Measurements from ENCODE around the gene CCNE1. TPM values are rescaled to one million over a fixed set of nuclear protein-coding genes. Genes with fewer than 3 reads are reported as not detected.

The CCNE1 gene
- total and polyA plus RNA-seq, 2 experiments from 2014 or later, result 26.1 to 38.3 TPM

- TF ChIP-seq REST (IDR thresholded peaks at IDR 0.05; ENCODE audit: unreplicated experiment), result no peak
Observed at GRCh38 chr19:29837448-29837981, 25.7 kb downstream of the CCNE1 start (continued).

GRCh38 chr19:29837996-29838395 lies 26.2 kb downstream of the CCNE1 start:
- H3K27ac Mint-ChIP-seq, result no peak overlapping the region
- Histone ChIP-seq H3K4me2 (no peak overlapping the region), H3K36me3 (ENCODE audit: insufficient read depth) (no peaks in the 10 kb centered on the region), H3K9me2 (ENCODE audit: insufficient read depth) (no peaks in the 10 kb centered on the region), H3K27ac (ENCODE audit: low read depth) (no peak overlapping the region), H3K4me3 (no peak overlapping the region), H3K79me2 (replicated peaks; ENCODE audit: insufficient read depth) (no peaks in the 10 kb centered on the region), H3K4me1 (ENCODE audit: insufficient read depth) (peaks cover 5% of the 10 kb centered on the region; the same call in 1 of the 2 replicates), H3F3A (replicated peaks; ENCODE audit: low read depth) (no peaks in the 10 kb centered on the region), H4K20me1 (replicated peaks; ENCODE audit: insufficient read depth) (no peaks in the 10 kb centered on the region), H2AFZ (no peak overlapping the region), H3K27me3 (ENCODE audit: insufficient read depth) (peaks cover 3% of the 10 kb centered on the region; the same call in 1 of the 2 replicates)
- H3K27me3 Mint-ChIP-seq (ENCODE audit: insufficient read depth, low read depth, poor library complexity), result peaks cover 5% of the 10 kb centered on the region
- no peaks in the 10 kb centered on the region; the same call in 2 of the 3 replicates for H3K9me3 Mint-ChIP-seq
- H3K36me3 Mint-ChIP-seq (ENCODE audit: low read depth), result no peaks in the 10 kb centered on the region
- H3K4me3 Mint-ChIP-seq, result no peak overlapping the region
- peaks cover 17% of the 10 kb centered on the region for H3K4me1 Mint-ChIP-seq
- DNase-seq (ENCODE audit: low spot score), result no peak
- ATAC-seq, result no peak
- no peak for TF ChIP-seq EZH2 (IDR thresholded peaks at IDR 0.05; ENCODE audit: low read depth, unreplicated experiment)
- no peak for TF ChIP-seq JUNB (IDR thresholded peaks at IDR 0.05; ENCODE audit: unreplicated experiment)
- no peak for TF ChIP-seq ZNF462 (CRISPR knock-in tag; IDR thresholded peaks at IDR 0.05)
- TF ChIP-seq ZNF114 (CRISPR knock-in tag; IDR thresholded peaks at IDR 0.05), result no peak
- TF ChIP-seq STAT1 (IDR thresholded peaks at IDR 0.05; ENCODE audit: unreplicated experiment), result no peak
- no peak for TF ChIP-seq REST (IDR thresholded peaks at IDR 0.05; ENCODE audit: unreplicated experiment)
- TF ChIP-seq POLR2AphosphoS5 (IDR thresholded peaks at IDR 0.05; ENCODE audit: low read depth), result no peak
- TF ChIP-seq ZNF331 (CRISPR knock-in tag; IDR thresholded peaks at IDR 0.05; ENCODE audit: low read depth), result no peak
- no peak for TF ChIP-seq ETS1 (IDR thresholded peaks at IDR 0.05)
- TF ChIP-seq EZH2phosphoT487 (IDR thresholded peaks at IDR 0.05; ENCODE audit: unreplicated experiment), result no peak
- no peak for TF ChIP-seq NANOG (IDR thresholded peaks at IDR 0.05; ENCODE audit: borderline replicate concordance)
